ENCODE measurements around the gene TREML4.

- no peak for TF ChIP-seq CTCF (IDR thresholded peaks at IDR 0.05; ENCODE audit: low read depth, low read length)
- TF ChIP-seq POLR2A (IDR thresholded peaks at IDR 0.05; ENCODE audit: extremely low read depth, insufficient read length): no peak
- TF ChIP-seq MYC (IDR thresholded peaks at IDR 0.05; ENCODE audit: low read depth, low read length): no peak
These were observed 9.0 kb downstream of the TREML4 start for GRCh38 chr6:41237128-41237527.

Measured in NB4 (cell line).